ENCODE data around the gene COQ8A.
"Not testable (repeated sequence)": the region's sequence is repeated elsewhere in the genome, so short reads cannot be mapped to it uniquely, and the experiment has no call there.

The COQ8A gene

GRCh38 chr1:226919587-226919986, 20.5 kb upstream of the COQ8A start:
- in situ Hi-C loops (cut with MboI; ENCODE audit: low sequenced_read_pairs, unreplicated experiment): loop anchor here (25.0 kb wide), 1 partner anchor 518 kb away; no protein-coding TSS in a partner anchor
- DNase-seq (ENCODE audit: low spot score): no peak
- no peak for TF ChIP-seq CTCF (IDR thresholded peaks at IDR 0.05; ENCODE audit: borderline replicate concordance, control extremely low read depth, extremely low read depth, insufficient read depth, missing control alignments)

DNA sequence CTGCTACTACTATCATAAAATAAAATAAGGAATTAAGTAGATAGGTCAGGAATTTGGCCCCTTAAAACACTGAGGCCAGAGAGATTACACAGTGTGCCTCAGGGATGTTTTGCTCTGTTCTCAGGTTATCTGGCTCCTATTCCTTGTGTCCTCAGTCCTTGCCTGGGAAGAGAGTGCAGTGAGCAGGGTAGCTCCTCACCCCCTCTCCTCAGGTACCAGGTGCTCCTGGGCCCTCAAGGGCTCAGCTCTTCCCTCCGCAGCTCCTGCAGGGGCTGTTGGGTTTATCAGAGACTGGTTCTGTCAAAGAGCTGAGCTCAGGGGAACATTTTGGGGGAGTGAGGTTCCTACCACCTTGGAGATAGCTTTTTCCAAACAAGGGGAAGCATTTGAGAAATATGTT, 20.1 kb upstream of the COQ8A start:
- in situ Hi-C loops (cut with MboI; ENCODE audit: low sequenced_read_pairs, unreplicated experiment): loop anchor here (25.0 kb wide), 1 partner anchor 517 kb away; no protein-coding TSS in a partner anchor
- no peak for TF ChIP-seq CTCF (IDR thresholded peaks at IDR 0.05; ENCODE audit: borderline replicate concordance, control extremely low read depth, extremely low read depth, insufficient read depth, missing control alignments)
- no peak for DNase-seq (ENCODE audit: low spot score)

DNA sequence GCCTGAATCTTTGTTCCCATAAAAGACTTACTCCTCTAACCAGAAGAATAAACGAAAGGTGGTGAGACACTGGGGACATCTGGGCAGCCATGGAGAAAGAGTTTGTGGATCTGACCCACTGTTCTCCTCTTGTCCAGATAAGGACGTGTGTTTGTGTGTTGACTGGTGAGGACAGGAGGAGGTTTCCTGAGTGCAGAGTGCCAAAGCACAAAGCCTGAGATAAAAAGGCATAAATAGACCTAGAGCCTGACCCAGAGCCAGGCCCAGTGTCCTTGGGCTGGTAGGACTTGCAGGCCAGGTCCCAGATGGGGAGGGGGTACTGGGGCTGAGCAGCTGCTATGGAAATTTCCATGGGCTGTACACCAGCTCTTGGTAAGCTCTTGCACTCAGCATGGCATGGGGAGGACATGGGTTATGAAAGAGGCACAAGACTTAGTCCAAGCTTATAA, 19.6 kb upstream of the COQ8A start:
- no peak for DNase-seq (ENCODE audit: low spot score)
- no peak for TF ChIP-seq CTCF (IDR thresholded peaks at IDR 0.05; ENCODE audit: borderline replicate concordance, control extremely low read depth, extremely low read depth, insufficient read depth, missing control alignments)
- in situ Hi-C loops (cut with MboI; ENCODE audit: low sequenced_read_pairs, unreplicated experiment): loop anchor here (25.0 kb wide), 1 partner anchor 517 kb away; no protein-coding TSS in a partner anchor

DNA sequence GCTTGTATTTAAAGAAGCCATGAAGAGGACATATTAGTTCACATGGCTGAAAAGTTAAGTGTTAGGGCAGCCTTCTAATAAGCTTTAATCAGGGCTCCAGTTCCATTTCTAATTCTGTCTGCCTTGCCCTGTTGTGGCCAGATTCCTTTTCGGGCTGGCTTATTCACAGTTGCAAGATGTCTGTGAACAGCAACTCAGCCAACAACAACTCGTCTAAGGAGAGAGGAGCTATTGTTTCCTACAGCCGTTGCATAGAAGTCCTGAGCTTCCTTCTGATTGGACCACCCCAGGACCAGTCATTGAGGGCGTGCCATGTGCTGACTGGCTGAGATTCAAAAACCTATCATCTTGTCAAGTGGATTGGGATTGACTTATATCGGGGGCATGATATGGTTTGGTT, 18.6 kb upstream of the COQ8A start:
- in situ Hi-C loops (cut with MboI; ENCODE audit: low sequenced_read_pairs, unreplicated experiment): loop anchor here (25.0 kb wide), 1 partner anchor 516 kb away; no protein-coding TSS in a partner anchor
- DNase-seq (ENCODE audit: low spot score): no peak
- no peak for TF ChIP-seq CTCF (IDR thresholded peaks at IDR 0.05; ENCODE audit: borderline replicate concordance, control extremely low read depth, extremely low read depth, insufficient read depth, missing control alignments)

DNA sequence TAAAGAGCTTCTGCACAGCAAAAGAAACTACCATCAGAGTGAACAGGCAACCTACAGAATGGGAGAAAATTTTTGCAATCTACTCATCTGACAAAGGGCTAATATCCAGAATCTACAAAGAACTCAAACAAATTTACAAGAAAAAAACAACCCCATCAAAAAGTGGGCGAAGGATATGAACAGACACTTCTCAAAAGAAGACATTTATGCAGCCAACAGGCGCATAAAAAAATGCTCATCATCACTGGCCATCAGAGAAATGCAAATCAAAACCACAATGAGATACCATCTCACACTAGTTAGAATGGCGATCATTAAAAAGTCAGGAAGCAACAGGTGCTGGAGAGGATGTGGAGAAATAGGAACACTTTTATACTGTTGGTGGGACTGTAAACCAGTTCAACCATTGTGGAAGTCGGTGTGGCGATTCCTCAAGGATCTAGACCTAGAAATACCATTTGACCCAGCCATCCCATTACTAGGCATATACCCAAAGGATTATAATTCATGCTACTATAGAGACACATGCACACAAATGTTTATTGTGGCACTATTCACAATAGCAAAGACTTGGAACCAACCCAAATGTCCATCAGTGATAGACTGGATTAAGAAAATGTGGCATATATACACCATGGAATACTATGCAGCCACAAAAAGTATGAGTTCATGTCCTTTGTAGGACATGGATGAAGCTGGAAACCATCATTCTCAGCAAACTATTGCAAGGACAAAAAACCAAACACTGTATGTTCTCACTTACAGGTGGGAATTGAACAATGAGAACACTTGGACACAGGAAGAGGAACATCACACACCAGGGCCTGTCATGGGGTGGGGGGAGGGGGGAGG, 10.6 kb upstream of the COQ8A start:
- DNase-seq (ENCODE audit: low spot score); in situ Hi-C loops (cut with MboI; ENCODE audit: low sequenced_read_pairs, unreplicated experiment): not testable (repeated sequence)

DNA sequence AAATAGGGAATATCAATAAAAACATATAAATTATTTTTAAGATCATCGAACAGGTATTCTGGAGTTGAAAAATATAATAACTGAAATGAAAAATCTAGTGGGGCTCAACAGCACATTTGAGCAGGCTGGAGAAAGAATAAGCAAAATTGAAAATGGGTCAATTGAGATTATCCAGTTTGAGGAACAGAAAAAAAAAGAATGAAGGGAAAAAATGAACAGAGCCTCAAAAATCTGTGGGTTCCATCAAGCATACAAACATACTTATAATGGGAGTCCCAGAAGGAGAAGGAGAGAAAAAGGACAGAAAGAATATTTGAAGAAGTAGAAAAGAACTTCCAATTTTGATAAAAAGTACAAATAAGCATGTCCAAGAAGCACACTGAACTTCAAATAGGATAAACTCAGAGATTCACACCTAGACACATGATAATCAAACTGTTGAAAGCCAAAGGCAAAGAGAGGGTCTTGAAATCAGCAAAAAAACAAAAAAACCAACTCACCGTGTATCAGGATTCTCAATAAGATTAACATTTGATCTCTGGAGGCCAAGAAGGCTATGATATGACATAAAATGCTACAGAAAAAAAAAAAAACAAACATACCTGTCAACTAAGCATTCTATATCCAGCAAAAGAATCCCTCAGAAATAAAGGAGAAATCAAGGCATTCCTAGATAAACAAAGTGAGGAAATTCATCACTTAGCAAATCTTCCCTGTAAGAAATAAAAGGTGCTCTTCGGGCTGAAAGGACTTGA, 5.4 kb upstream of the COQ8A start:
- DNase-seq (ENCODE audit: low spot score): no peak
- TF ChIP-seq CTCF (IDR thresholded peaks at IDR 0.05; ENCODE audit: borderline replicate concordance, control extremely low read depth, extremely low read depth, insufficient read depth, missing control alignments): no peak
- in situ Hi-C loops (cut with MboI; ENCODE audit: low sequenced_read_pairs, unreplicated experiment): no loop called here
